CD4-positive, alpha-beta memory T cell (primary cell): ENCODE measurements around the gene ETS1. TPM values are rescaled to one million over a fixed set of nuclear protein-coding genes. Genes with fewer than 3 reads are reported as not detected.

Experiments
- CTCF ChIA-PET: fragments of 350-600 bp; sonication (Branson Sonifier 250); formaldehyde crosslinking; loops from one replicate; lab custom pipeline; 2021; ENCODE audit warnings: inconsistent platforms; ENCODE audit not compliant: partially characterized antibody; lab: Charles Lee
- POLR2A ChIA-PET: fragments of 350-600 bp; sonication (Branson Sonifier 250); formaldehyde crosslinking; loops from one replicate; lab custom pipeline; 2021; ENCODE audit not compliant: partially characterized antibody; lab: Charles Lee
- DNase-seq, 5 donors: peaks; one replicate each; pipeline versions ENCODE4 v3.0.0 to v3.0.0-alpha.2; 2020 to 2022; ENCODE audit warnings: mixed read lengths in 1 of 5
- H3K27ac ChIP-seq: one replicate; pipeline ENCODE4 v1.7.0; 2013; ENCODE audit warnings: low read depth, low read length
- H3K27me3 ChIP-seq: 2 replicates; pipeline ENCODE4 v1.7.0; 2013; ENCODE audit warnings: mild to moderate bottlenecking, low read length, moderate library complexity; ENCODE audit not compliant: insufficient read depth
- H3K36me3 ChIP-seq: 2 replicates; pipeline ENCODE4 v1.7.0; 2013; ENCODE audit warnings: mild to moderate bottlenecking, low read length, moderate library complexity; ENCODE audit not compliant: insufficient read depth
- H3K4me1 ChIP-seq: 2 replicates; pipeline ENCODE4 v1.7.0; 2013; ENCODE audit warnings: mild to moderate bottlenecking, low read length, moderate library complexity; ENCODE audit not compliant: insufficient read depth
- H3K4me3 ChIP-seq, 2 donors: one replicate each; pipeline ENCODE4 v1.7.0; 2013; ENCODE audit warnings: low read length in 2 of 2, mild to moderate bottlenecking in 1 of 2
- H3K9me3 ChIP-seq, 2 donors: one replicate each; pipeline ENCODE4 v1.7.0; 2013; ENCODE audit warnings: low read length in 2 of 2, control low read depth in 1 of 2; ENCODE audit not compliant: control insufficient read depth in 1 of 2
- H3K27ac Mint-ChIP-seq, 7 donors: one replicate each; pipeline ENCODE4 v1.8.0; 2020 to 2021; ENCODE audit warnings: mixed read lengths in 7 of 7, mild to moderate bottlenecking in 6 of 7, inconsistent platforms in 3 of 7, moderate library complexity in 3 of 7
- H3K27me3 Mint-ChIP-seq, 2 donors: one replicate each; pipeline ENCODE4 v1.8.0; 2020 to 2021; ENCODE audit warnings: mixed read lengths in 2 of 2
- H3K36me3 Mint-ChIP-seq, 2 donors: one replicate each; pipeline ENCODE4 v1.8.0; 2020 to 2021; ENCODE audit warnings: mixed read lengths in 2 of 2, inconsistent platforms in 1 of 2, mild to moderate bottlenecking in 1 of 2
- H3K4me1 Mint-ChIP-seq, 4 donors: one replicate each; pipeline ENCODE4 v1.8.0; 2020 to 2021; ENCODE audit warnings: mixed read lengths in 4 of 4, mild to moderate bottlenecking in 1 of 4
- H3K4me3 Mint-ChIP-seq, 8 donors: one replicate each; pipeline ENCODE4 v1.8.0; 2020 to 2021; ENCODE audit warnings: mixed read lengths in 8 of 8, mild to moderate bottlenecking in 7 of 8, moderate library complexity in 6 of 8, inconsistent platforms in 3 of 8
- H3K9me3 Mint-ChIP-seq, 8 donors: one replicate each; pipeline ENCODE4 v1.8.0; 2020 to 2021; ENCODE audit warnings: mixed read lengths in 8 of 8, mild to moderate bottlenecking in 5 of 8, inconsistent platforms in 3 of 8, moderate library complexity in 1 of 8
- intact Hi-C: fragments of 100-400 bp; cut with micrococcal nuclease; formaldehyde crosslinking; loops from one replicate; pipeline ENCODE4 v1.15.1; 2023
- polyA plus RNA-seq, 2 donors: library from polyadenylated mRNA; unstranded; fragments of 300-500 nt; fragmentation: Illumina TruSeq; gene quantifications; one replicate each; pipeline ENCODE4 v1.2.3, GENCODE V29; 2021
- total RNA-seq, 2 experiments: library from RNA; stranded (reverse); gene quantifications; one replicate each; pipeline ENCODE4 v1.2.3, GENCODE V29; 2021

Gene ETS1
- total and polyA plus RNA-seq, 4 experiments from 2014 or later = 435 to 761 (median 593) TPM

- Mint-ChIP-seq H3K36me3 (no peaks in the 10 kb centered on the region), H3K4me3 (no peak overlapping the region), H3K27me3 (peaks cover 0 to 5% of the 10 kb centered on the region in 2 donors), H3K4me1 (peaks cover 43 to 68% (median 49%) of the 10 kb centered on the region in 4 donors), H3K9me3 (no peaks in the 10 kb centered on the region), H3K27ac (no peak overlapping the region)
- H3K36me3 ChIP-seq = no peaks in the 10 kb centered on the region
- intact Hi-C loops = loop anchor here (5.0 kb wide), 1 partner anchor 37 kb away; no protein-coding TSS in a partner anchor
- no peak overlapping the region for H3K4me3 ChIP-seq
- CTCF ChIA-PET = interaction anchor here (0.9 to 2.0 kb wide), 3 partner anchors 11 to 373 kb away, joined by 3 to 5 read pairs (median 3); no protein-coding TSS in a partner anchor
- H3K9me3 ChIP-seq = no peaks in the 10 kb centered on the region
- POLR2A ChIA-PET = interaction anchor here (1.1 to 34.5 kb wide), 5 partner anchors 10 to 95 kb away, joined by 3 to 949 read pairs (median 4); no protein-coding TSS in a partner anchor
- peaks cover 37% of the 10 kb centered on the region for H3K4me1 ChIP-seq
- no peak overlapping the region for H3K27ac ChIP-seq
- DNase-seq = no peak
- H3K27me3 ChIP-seq = no peaks in the 10 kb centered on the region
Measured at GRCh38 chr11:128530118-128531074, 57.0 kb downstream of the ETS1 start.

GRCh38 chr11:128528294-128528693 lies 59.1 kb downstream of the ETS1 start:
- intact Hi-C loops = no loop called here
- Mint-ChIP-seq H3K4me1 (peaks cover 53 to 77% (median 58%) of the 10 kb centered on the region in 4 donors), H3K27me3 (no peaks in the 10 kb centered on the region), H3K27ac (peak overlapping the region; percentile 57 to 99 (median 80)), H3K9me3 (no peaks in the 10 kb centered on the region), H3K36me3 (peaks cover 0 to 2% of the 10 kb centered on the region in 2 donors), H3K4me3 (peak overlapping the region in 6 of 8 donors; percentile 7 to 72 (median 40))
- POLR2A ChIA-PET = interaction anchor here (1.0 to 34.5 kb wide), 5 partner anchors 8 to 233 kb away, joined by 3 to 1488 read pairs (median 949); no protein-coding TSS in a partner anchor
- peaks cover 58% of the 10 kb centered on the region for H3K4me1 ChIP-seq
- DNase-seq = no peak
- no peak overlapping the region for H3K4me3 ChIP-seq
- no peak overlapping the region for H3K27ac ChIP-seq
- CTCF ChIA-PET = interaction anchor here (0.9 to 2.0 kb wide), 3 partner anchors 13 to 302 kb away, joined by 4 to 7 read pairs (median 5); no protein-coding TSS in a partner anchor
- H3K27me3 ChIP-seq = no peaks in the 10 kb centered on the region
- no peaks in the 10 kb centered on the region for H3K36me3 ChIP-seq
- no peaks in the 10 kb centered on the region for H3K9me3 ChIP-seq

- H3K4me1 ChIP-seq = peaks cover 64% of the 10 kb centered on the region
- H3K27me3 ChIP-seq = no peaks in the 10 kb centered on the region
- intact Hi-C loops = no loop called here
- no peak overlapping the region for H3K4me3 ChIP-seq
- H3K9me3 ChIP-seq = no peaks in the 10 kb centered on the region
- Mint-ChIP-seq H3K27ac (peak overlapping the region; percentile 80 to 99 (median 95)), H3K4me1 (peaks cover 52 to 77% (median 62%) of the 10 kb centered on the region in 4 donors), H3K36me3 (peaks cover 0 to 9% of the 10 kb centered on the region in 2 donors), H3K9me3 (no peaks in the 10 kb centered on the region), H3K27me3 (no peaks in the 10 kb centered on the region), H3K4me3 (peak overlapping the region; percentile 3 to 72 (median 38))
- DNase-seq = no peak
- ChIA-PET CTCF (interaction anchor here (1.7 to 3.1 kb wide), 5 partner anchors 9 to 304 kb away, joined by 4 to 30 read pairs (median 6); no protein-coding TSS in a partner anchor), POLR2A (interaction anchor here (1.2 to 34.5 kb wide), 10 partner anchors 18 to 232 kb away, joined by 3 to 1488 read pairs (median 689); no protein-coding TSS in a partner anchor)
- H3K27ac ChIP-seq = peak overlapping the region; percentile 65
- no peaks in the 10 kb centered on the region for H3K36me3 ChIP-seq
Measured at GRCh38 chr11:128527046-128527445, 60.3 kb downstream of the ETS1 start.

GRCh38 chr11:128525411-128526243 lies 61.7 kb downstream of the ETS1 start:
- intact Hi-C loops = loop anchor here (1.0 kb wide), 1 partner anchor 23 kb away; no protein-coding TSS in a partner anchor
- H3K4me1 ChIP-seq = peaks cover 64% of the 10 kb centered on the region
- H3K27me3 ChIP-seq = no peaks in the 10 kb centered on the region
- peaks cover 0 to under 1% (median 0%) of the 10 kb centered on the region in 8 donors for H3K9me3 Mint-ChIP-seq
- H3K36me3 ChIP-seq = no peaks in the 10 kb centered on the region
- peak overlapping the region; percentile 65 for H3K27ac ChIP-seq
- CTCF ChIA-PET = interaction anchor here (0.7 to 3.1 kb wide), 22 partner anchors 10 to 489 kb away, joined by 3 to 30 read pairs (median 4); no protein-coding TSS in a partner anchor
- no peak overlapping the region for H3K4me3 ChIP-seq
- peaks cover 12 to 22% of the 10 kb centered on the region in 2 donors for H3K36me3 Mint-ChIP-seq
- peaks cover 52 to 77% (median 62%) of the 10 kb centered on the region in 4 donors for H3K4me1 Mint-ChIP-seq
- H3K4me3 Mint-ChIP-seq = peak overlapping the region; percentile 9 to 80 (median 66)
- peak; percentile 77 to 86 (median 81) for DNase-seq
- no peaks in the 10 kb centered on the region for H3K27me3 Mint-ChIP-seq
- POLR2A ChIA-PET = interaction anchor here (0.6 to 34.5 kb wide), 30 partner anchors 11 to 487 kb away, joined by 3 to 1488 read pairs (median 7); partner anchors contain the start of gene FLI1
- no peaks in the 10 kb centered on the region for H3K9me3 ChIP-seq
- peak overlapping the region; percentile 80 to 99 (median 95) for H3K27ac Mint-ChIP-seq

GRCh38 chr11:128524172-128524571 lies 63.2 kb downstream of the ETS1 start:
- Histone ChIP-seq H3K27me3 (no peaks in the 10 kb centered on the region), H3K4me3 (peak overlapping the region in 1 of 2 donors; percentile 92), H3K36me3 (peaks cover 5% of the 10 kb centered on the region), H3K4me1 (peaks cover 60% of the 10 kb centered on the region), H3K9me3 (no peaks in the 10 kb centered on the region), H3K27ac (peak overlapping the region; percentile 89)
- Mint-ChIP-seq H3K4me1 (peaks cover 47 to 66% (median 59%) of the 10 kb centered on the region in 4 donors), H3K27ac (peak overlapping the region; percentile 93 to 99 (median 97)), H3K9me3 (peaks cover 0 to 3% (median 0%) of the 10 kb centered on the region in 8 donors), H3K4me3 (peak overlapping the region; percentile 92 to 100 (median 94)), H3K36me3 (peaks cover 26 to 33% of the 10 kb centered on the region in 2 donors), H3K27me3 (no peaks in the 10 kb centered on the region)
- intact Hi-C loops = loop anchor here (5.0 kb wide), 1 partner anchor 352 kb away; no protein-coding TSS in a partner anchor
- ChIA-PET CTCF (interaction anchor here (1.1 to 3.1 kb wide), 7 partner anchors 8 to 221 kb away, joined by 3 to 30 read pairs (median 5); no protein-coding TSS in a partner anchor), POLR2A (interaction anchor here (0.9 to 34.5 kb wide), 12 partner anchors 17 to 229 kb away, joined by 3 to 1488 read pairs (median 286); no protein-coding TSS in a partner anchor)
- no peak for DNase-seq

DNA sequence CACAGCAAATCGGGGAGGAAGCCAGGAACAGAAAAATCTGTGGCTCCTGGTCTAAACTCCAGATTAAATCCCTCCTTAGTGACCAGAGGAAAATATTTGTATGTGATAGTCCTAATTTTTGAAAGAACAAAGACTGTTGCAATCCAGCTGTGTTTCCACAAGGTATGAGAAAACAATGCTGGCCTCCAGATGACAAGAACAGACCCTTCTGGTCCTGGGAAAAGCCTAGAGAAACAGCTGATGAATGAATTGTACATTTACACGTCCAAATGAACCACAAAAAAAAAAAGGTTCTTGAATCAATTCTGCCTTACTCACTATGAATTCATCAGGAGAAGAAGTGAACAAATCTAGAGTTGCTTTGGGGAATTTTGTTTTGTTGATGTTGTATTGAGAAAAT lies 63.7 kb downstream of the ETS1 start:
- Histone ChIP-seq H3K27me3 (no peaks in the 10 kb centered on the region), H3K36me3 (peaks cover 9% of the 10 kb centered on the region), H3K27ac (peak overlapping the region; percentile 89), H3K9me3 (no peaks in the 10 kb centered on the region), H3K4me1 (peaks cover 58% of the 10 kb centered on the region), H3K4me3 (peak overlapping the region; percentile 50 to 92)
- intact Hi-C loops = loop anchor here (1.0 to 5.0 kb wide), 2 partner anchors 101 to 351 kb away; no protein-coding TSS in a partner anchor
- ChIA-PET CTCF (interaction anchor here (0.9 to 1.9 kb wide), 10 partner anchors 40 to 486 kb away, joined by 3 to 6 read pairs (median 5); no protein-coding TSS in a partner anchor), POLR2A (interaction anchor here (0.9 to 34.5 kb wide), 25 partner anchors 8 to 307 kb away, joined by 3 to 1488 read pairs (median 7); no protein-coding TSS in a partner anchor)
- no peaks in the 10 kb centered on the region for H3K27me3 Mint-ChIP-seq
- H3K4me1 Mint-ChIP-seq = peaks cover 46 to 61% (median 57%) of the 10 kb centered on the region in 4 donors
- H3K4me3 Mint-ChIP-seq = peak overlapping the region; percentile 92 to 100 (median 94)
- peaks cover 31 to 39% of the 10 kb centered on the region in 2 donors for H3K36me3 Mint-ChIP-seq
- DNase-seq = no peak
- peak overlapping the region; percentile 93 to 99 (median 97) for H3K27ac Mint-ChIP-seq
- H3K9me3 Mint-ChIP-seq = peaks cover 0 to 3% (median 0%) of the 10 kb centered on the region in 8 donors
